Measurements from ENCODE around the gene IFNAR2.

IFNAR2 gene

GRCh38 chr21:33254766-33255165 is 25.0 kb downstream of the IFNAR2 start:
- no peaks in the 10 kb centered on the region for H3K4me1 ChIP-seq (ENCODE audit: control insufficient read depth, insufficient read depth, low read length)
- H3K4me3 ChIP-seq (ENCODE audit: low read depth, low read length) = no peak overlapping the region
- ChIA-PET CTCF (no interaction called here), POLR2A (no interaction called here)
- peaks cover 22 to 88% of the 10 kb centered on the region in 2 experiments for H3K36me3 ChIP-seq (ENCODE audit: control insufficient read depth in 2 of 2, insufficient read depth in 1 of 2, low read length in 2 of 2)
- H3K27ac ChIP-seq (ENCODE audit: extremely low read depth, low read depth, low read length) = no peak overlapping the region
- TF ChIP-seq ZBTB44 (tag by site-specific recombination; IDR thresholded peaks at IDR 0.05) (no peak), ZNF677 (tag by site-specific recombination; IDR thresholded peaks at IDR 0.05) (no peak), ZBTB20 (tag by site-specific recombination; IDR thresholded peaks at IDR 0.05) (no peak), ZNF184 (tag by site-specific recombination; IDR thresholded peaks at IDR 0.05) (no peak), YY1 (tag by site-specific recombination; IDR thresholded peaks at IDR 0.05) (no peak), KLF10 (tag by site-specific recombination; IDR thresholded peaks at IDR 0.05) (no peak), GLI4 (tag by site-specific recombination; IDR thresholded peaks at IDR 0.05) (no peak), KLF17 (tag by site-specific recombination; IDR thresholded peaks at IDR 0.05) (no peak), ZNF596 (tag by site-specific recombination; IDR thresholded peaks at IDR 0.05) (no peak), BCL11B (tag by site-specific recombination; IDR thresholded peaks at IDR 0.05; ENCODE audit: low read depth) (no peak)
- H3K9me3 ChIP-seq (ENCODE audit: control insufficient read depth, insufficient read depth, low read depth, low read length) = no peaks in the 10 kb centered on the region

GRCh38 chr21:33255404-33255803 is 25.7 kb downstream of the IFNAR2 start:
- H3K9me3 ChIP-seq (ENCODE audit: control insufficient read depth, insufficient read depth, low read depth, low read length) = no peaks in the 10 kb centered on the region
- H3K27ac ChIP-seq (ENCODE audit: extremely low read depth, low read depth, low read length) = no peak overlapping the region
- CTCF ChIA-PET = no interaction called here
- POLR2A ChIA-PET = no interaction called here
- H3K4me3 ChIP-seq (ENCODE audit: low read depth, low read length) = no peak overlapping the region
- H3K36me3 ChIP-seq (ENCODE audit: control insufficient read depth in 2 of 2, insufficient read depth in 1 of 2, low read length in 2 of 2) = peaks cover 17 to 82% of the 10 kb centered on the region in 2 experiments
- no peaks in the 10 kb centered on the region for H3K4me1 ChIP-seq (ENCODE audit: control insufficient read depth, insufficient read depth, low read length)
- no peak for TF ChIP-seq ZNF830 (tag by site-specific recombination; IDR thresholded peaks at IDR 0.05; ENCODE audit: low read depth)
- no peak for TF ChIP-seq ZNF768 (tag by site-specific recombination; IDR thresholded peaks at IDR 0.05)
- no peak for TF ChIP-seq CTCF (tag by site-specific recombination; IDR thresholded peaks at IDR 0.05)
- no peak for TF ChIP-seq ZFP37 (tag by site-specific recombination; IDR thresholded peaks at IDR 0.05)
- no peak for TF ChIP-seq ZNF660 (tag by site-specific recombination; IDR thresholded peaks at IDR 0.05)
- TF ChIP-seq ZNF791 (tag by site-specific recombination; IDR thresholded peaks at IDR 0.05) = no peak
- TF ChIP-seq ZNF785 (tag by site-specific recombination; IDR thresholded peaks at IDR 0.05) = no peak
- TF ChIP-seq SP3 (tag by site-specific recombination; IDR thresholded peaks at IDR 0.05) = no peak
- no peak for TF ChIP-seq ZNF221 (tag by site-specific recombination; IDR thresholded peaks at IDR 0.05; ENCODE audit: borderline replicate concordance)
- no peak for TF ChIP-seq ZBTB20 (tag by site-specific recombination; IDR thresholded peaks at IDR 0.05)
- no peak for TF ChIP-seq SALL2 (tag by site-specific recombination; IDR thresholded peaks at IDR 0.05; ENCODE audit: borderline replicate concordance)
- TF ChIP-seq ZNF416 (tag by site-specific recombination; IDR thresholded peaks at IDR 0.05) = no peak
- TF ChIP-seq ZNF404 (tag by site-specific recombination; IDR thresholded peaks at IDR 0.05) = no peak
- no peak for TF ChIP-seq ZNF501 (tag by site-specific recombination; IDR thresholded peaks at IDR 0.05)
- TF ChIP-seq KLF8 (tag by site-specific recombination; IDR thresholded peaks at IDR 0.05) = no peak
- TF ChIP-seq ZNF558 (tag by site-specific recombination; IDR thresholded peaks at IDR 0.05) = no peak
